GM12892 (cell line): ENCODE measurements around the gene ABCA8.

Source experiments
- POLR2A ChIP-seq: IDR thresholded peaks from 2 replicates; pipeline ENCODE4 v1.6.1; 2011; ENCODE audit warnings: low read depth, low read length, control low read depth
- POLR2AphosphoS5 ChIP-seq: IDR thresholded peaks from 2 replicates; pipeline ENCODE4 v1.6.1; 2011; ENCODE audit warnings: low read depth, low read length, control low read depth
- TAF1 ChIP-seq: IDR thresholded peaks from 2 replicates; pipeline ENCODE4 v1.6.1; 2011; ENCODE audit warnings: low read depth, mild to moderate bottlenecking, control low read depth, low read length, borderline replicate concordance

- TF ChIP-seq POLR2A (no peak), POLR2AphosphoS5 (no peak), TAF1 (no peak)
Observed at GRCh38 chr17:68853439-68853838, 101.8 kb downstream of the ABCA8 start.
